GM12878 (cell line): ENCODE measurements around the gene ZNF483. TPM values are rescaled to one million over a fixed set of nuclear protein-coding genes. Genes with fewer than 3 reads are reported as not detected.
A peak's percentile ranks its signal among the peaks of the same experiment; 100 is the strongest.

Experiments
- CHD1 ChIP-seq: IDR thresholded peaks from 2 replicates; pipeline ENCODE4 v1.6.1; 2012; ENCODE audit warnings: low read depth, low read length, improper control_type of control experiment
- CREB1 ChIP-seq: IDR thresholded peaks from 2 replicates; pipeline ENCODE4 v1.6.1; 2012; ENCODE audit warnings: low read depth, mild to moderate bottlenecking, inconsistent platforms
- CTCF ChIP-seq, 3 experiments: IDR thresholded peaks in 2 of 3; conservative IDR thresholded peaks in 1 of 3; 2 replicates each; pipeline ENCODE4 v1.5.1; 2011; ENCODE audit warnings: low read depth in 3 of 3, low read length in 3 of 3, mild to moderate bottlenecking in 3 of 3, control low read depth in 2 of 3, moderate library complexity in 2 of 3, inconsistent platforms in 1 of 3, mixed read lengths in 1 of 3; ENCODE audit not compliant: control insufficient read depth in 2 of 3, insufficient read depth in 1 of 3; ENCODE audit errors: extremely low read depth in 1 of 3
- EED ChIP-seq: sonication (generic); IDR thresholded peaks from 2 replicates; pipeline ENCODE4 v1.6.1; 2016; ENCODE audit warnings: antibody characterized with exemption, low read depth
- HCFC1 ChIP-seq: fragments of 150-350 bp; IDR thresholded peaks from 2 replicates; pipeline ENCODE4 v1.6.1; 2014; ENCODE audit warnings: low read length
- JUNB ChIP-seq: IDR thresholded peaks from 2 replicates; pipeline ENCODE4 v1.6.1; 2016; ENCODE audit warnings: antibody characterized with exemption, mild to moderate bottlenecking
- LARP7 ChIP-seq: fragments of 450-650 bp; IDR thresholded peaks from 2 replicates; pipeline ENCODE4 v1.6.1; 2017; ENCODE audit warnings: mild to moderate bottlenecking
- MAX ChIP-seq: IDR thresholded peaks from 2 replicates; pipeline ENCODE4 v1.6.1; 2012; ENCODE audit warnings: low read depth, low read length, improper control_type of control experiment
- MTA3 ChIP-seq: IDR thresholded peaks from 2 replicates; pipeline ENCODE4 v1.6.1; 2012; ENCODE audit warnings: low read length, inconsistent platforms, borderline replicate concordance
- RAD21 ChIP-seq: IDR thresholded peaks from 2 replicates; pipeline ENCODE4 v1.6.1; 2011; ENCODE audit warnings: mild to moderate bottlenecking, low read depth, low read length, moderate library complexity; ENCODE audit not compliant: insufficient read depth
- RELB ChIP-seq: fragments of 450-650 bp; IDR thresholded peaks from 2 replicates; pipeline ENCODE4 v1.6.1; 2017; ENCODE audit warnings: low read depth, mild to moderate bottlenecking, moderate library complexity
- REST ChIP-seq: IDR thresholded peaks from 2 replicates; pipeline ENCODE4 v1.6.1; 2012; ENCODE audit warnings: mild to moderate bottlenecking, low read depth, low read length
- SMAD5 ChIP-seq: IDR thresholded peaks from 2 replicates; pipeline ENCODE4 v1.6.1; 2016; ENCODE audit warnings: antibody characterized with exemption, low read depth
- SPI1 ChIP-seq: IDR thresholded peaks from 2 replicates; pipeline ENCODE4 v1.6.1; 2011; ENCODE audit warnings: low read depth, mild to moderate bottlenecking, low read length, moderate library complexity, borderline replicate concordance; ENCODE audit not compliant: insufficient read depth
- SUZ12 ChIP-seq: fragments of 200-600 bp; sonication (generic); IDR thresholded peaks from one replicate; pipeline ENCODE4 v1.6.1; 2018; ENCODE audit warnings: antibody characterized with exemption, mild to moderate bottlenecking; ENCODE audit not compliant: unreplicated experiment
- TBL1XR1 ChIP-seq: IDR thresholded peaks from 2 replicates; pipeline ENCODE4 v1.6.1; 2012; ENCODE audit warnings: low read depth, low read length, improper control_type of control experiment
- YY1 ChIP-seq: IDR thresholded peaks from 2 replicates; pipeline ENCODE4 v1.6.1; 2011; ENCODE audit warnings: low read depth, mild to moderate bottlenecking, low read length
- ZNF207 ChIP-seq: fragments of 450-650 bp; IDR thresholded peaks from 2 replicates; pipeline ENCODE4 v1.6.1; 2014; ENCODE audit warnings: antibody characterized with exemption, mild to moderate bottlenecking, borderline replicate concordance
- ZNF384 ChIP-seq: IDR thresholded peaks from 2 replicates; pipeline ENCODE4 v1.6.1; 2012; ENCODE audit warnings: low read depth, mild to moderate bottlenecking, low read length, improper control_type of control experiment, borderline replicate concordance
- ZSCAN29 ChIP-seq: fragments of 450-650 bp; IDR thresholded peaks from 2 replicates; pipeline ENCODE4 v1.6.1; 2017; ENCODE audit warnings: mild to moderate bottlenecking, moderate library complexity
- polyA plus RNA-seq, 11 experiments: library from polyadenylated mRNA; depleted of rRNA in 4 of 11; unstranded in 6 of 11; stranded (reverse) in 5 of 11; fragments of >200 nt; fragmentation: Nextera tagmentation in 4 of 11; fragmentation: Illumina TruSeq in 1 of 11; extraction: Ambion mirVana in 4 of 11; extraction: Trizol in 1 of 11; gene quantifications; 1 replicate in 1 of 11; 2 replicates in 10 of 11; pipeline versions ENCODE4 v1.2.1 to v1.2.3, GENCODE V29; 2011 to 2016; ENCODE audit warnings: inconsistent platforms in 2 of 11, missing spikeins in 2 of 11, low read depth in 1 of 11
- total RNA-seq, 4 experiments: library from RNA; depleted of rRNA in 3 of 4; stranded (reverse); fragments of >200 nt in 3 of 4; fragmentation: Illumina TruSeq in 1 of 4; extraction: Trizol in 1 of 4; gene quantifications; 2 replicates each; pipeline versions ENCODE4 v1.2.1 to v1.2.3, GENCODE V29; 2013 to 2021

The ZNF483 gene
- total and polyA plus RNA-seq, 10 of the 15 experiments (the other 5 are each of a cell fraction or from before 2014, with no cell fraction given), result 0.03 to 0.76 (median 0.26) TPM; not detected in 1

- 0 out of 2 replicates have a peak, but pooled peaks have one; percentile 7 for TF ChIP-seq REST
- 0 out of 2 replicates have a peak, but pooled peaks have one; percentile 21 for TF ChIP-seq HCFC1
- peak; percentile 89 for TF ChIP-seq LARP7
- no peak for TF ChIP-seq CTCF (IDR thresholded peaks at IDR 0.05 in 2 of 3, conservative IDR thresholded peaks at IDR 0.05 in 1 of 3; ENCODE audit: control insufficient read depth in 2 of 3, extremely low read depth in 1 of 3, insufficient read depth in 1 of 3, low read depth in 3 of 3, low read length in 3 of 3)
- no peak for TF ChIP-seq CHD1
- 0 out of 2 replicates have a peak, but pooled peaks have one; percentile 55 for TF ChIP-seq YY1
- TF ChIP-seq EED, result peak; percentile 51; the same call in 1 of the 2 replicates
- no peak for TF ChIP-seq RAD21
- 0 out of 2 replicates have a peak, but pooled peaks have one; percentile 14 for TF ChIP-seq ZSCAN29
- 0 out of 2 replicates have a peak, but pooled peaks have one; percentile 20 for TF ChIP-seq SPI1
- peak; percentile 30; the same call in 1 of the 2 replicates for TF ChIP-seq SMAD5
- no peak for TF ChIP-seq ZNF384
- TF ChIP-seq JUNB, result peak; percentile 19; the same call in 1 of the 2 replicates
- no peak for TF ChIP-seq TBL1XR1
- TF ChIP-seq MAX, result peak; percentile 55
- TF ChIP-seq CREB1, result peak; percentile 56
- TF ChIP-seq MTA3, result 0 out of 2 replicates have a peak, but pooled peaks have one; percentile 57
- no peak for TF ChIP-seq SUZ12
- peak; percentile 61; the same call in 1 of the 2 replicates for TF ChIP-seq ZNF207
- TF ChIP-seq RELB, result 0 out of 2 replicates have a peak, but pooled peaks have one; percentile 40
- TF ChIP-seq, all 136 proteins: peak for 38
Observed at GRCh38 chr9:111483858-111484571, 41.0 kb upstream of the ZNF483 start, which contains the start of gene ECPAS (continued).
